GM19468 (cell line): Measurements from ENCODE around the gene LGR4.

ENCODE experiments used
- ATAC-seq: cut with Tn5 transposase; IDR thresholded peaks from one replicate; pipeline ENCODE4 v1.9.1; 2021; ENCODE audit warnings: mild to moderate bottlenecking, moderate library complexity, moderate number of reproducible peaks; ENCODE audit not compliant: unreplicated experiment; ENCODE audit errors: extremely low read depth

LGR4 gene

GRCh38 chr11:27485930-27486773, 13.6 kb upstream of the LGR4 start:
- ATAC-seq, result no peak

- ATAC-seq, result no peak
Observed at GRCh38 chr11:27482793-27483192, 10.2 kb upstream of the LGR4 start.

- ATAC-seq, result no peak
Observed at GRCh38 chr11:27481992-27482391, 9.4 kb upstream of the LGR4 start.

- no peak for ATAC-seq
Observed at GRCh38 chr11:27477831-27478230, 5.2 kb upstream of the LGR4 start.

GRCh38 chr11:27477243-27477642, 4.7 kb upstream of the LGR4 start:
- no peak for ATAC-seq

- no peak for ATAC-seq
Observed at GRCh38 chr11:27475622-27476021, 3.0 kb upstream of the LGR4 start.

GRCh38 chr11:27473017-27473406, 422 bp upstream of the LGR4 start:
- ATAC-seq, result no peak

GRCh38 chr11:27471589-27472397, 797 bp downstream of the LGR4 start:
- ATAC-seq, result no peak

GRCh38 chr11:27470826-27471588, 1.6 kb downstream of the LGR4 start:
- ATAC-seq, result no peak

- no peak for ATAC-seq
Observed at GRCh38 chr11:27470166-27470565, 2.4 kb downstream of the LGR4 start.

- ATAC-seq, result no peak
Observed at GRCh38 chr11:27468995-27469695, 3.4 kb downstream of the LGR4 start.

GRCh38 chr11:27468209-27468994, 4.2 kb downstream of the LGR4 start:
- ATAC-seq, result no peak

- ATAC-seq, result no peak
Observed at GRCh38 chr11:27467181-27467913, 5.2 kb downstream of the LGR4 start.

- ATAC-seq, result no peak
Observed at GRCh38 chr11:27466363-27466762, 6.2 kb downstream of the LGR4 start.

GRCh38 chr11:27465629-27466028, 7.0 kb downstream of the LGR4 start:
- ATAC-seq, result no peak

- no peak for ATAC-seq
Observed at GRCh38 chr11:27464909-27465308, 7.7 kb downstream of the LGR4 start.

GRCh38 chr11:27464289-27464696, 8.3 kb downstream of the LGR4 start:
- ATAC-seq, result no peak

GRCh38 chr11:27462543-27462942, 10.0 kb downstream of the LGR4 start:
- ATAC-seq, result no peak
